GM19043 (cell line): ENCODE data around the gene ZNF148.

Source experiments
- ATAC-seq: cut with Tn5 transposase; IDR thresholded peaks from one replicate; pipeline ENCODE4 v1.9.1; 2021; ENCODE audit warnings: low read depth; ENCODE audit not compliant: unreplicated experiment

Gene ZNF148

GRCh38 chr3:125232401-125232800 is 142.7 kb downstream of the ZNF148 start:
- ATAC-seq: no peak

- no peak for ATAC-seq
Observed at GRCh38 chr3:125231895-125232294, 143.2 kb downstream of the ZNF148 start.

GRCh38 chr3:125229707-125230106 is 145.4 kb downstream of the ZNF148 start:
- ATAC-seq: no peak

GRCh38 chr3:125229168-125229567 is 146.0 kb downstream of the ZNF148 start:
- ATAC-seq: no peak

- no peak for ATAC-seq
Observed at GRCh38 chr3:125221831-125222230, 153.3 kb downstream of the ZNF148 start.

- no peak for ATAC-seq
Observed at GRCh38 chr3:125220727-125221429, 154.2 kb downstream of the ZNF148 start.

- ATAC-seq: no peak
Observed at GRCh38 chr3:125220183-125220582, 154.9 kb downstream of the ZNF148 start.

GRCh38 chr3:125219261-125219701 is 155.8 kb downstream of the ZNF148 start:
- no peak for ATAC-seq

GRCh38 chr3:125214738-125215137 is 160.4 kb downstream of the ZNF148 start:
- ATAC-seq: no peak

- no peak for ATAC-seq
Observed at GRCh38 chr3:125213946-125214542, 161.1 kb downstream of the ZNF148 start.

GRCh38 chr3:125213364-125213755 is 161.8 kb downstream of the ZNF148 start:
- no peak for ATAC-seq

GRCh38 chr3:125212509-125213363 is 162.4 kb downstream of the ZNF148 start, which contains the start of gene SLC12A8:
SLC12A8 (minus strand) TSS chr3:125212748; CDS start chr3:125211349, 1,399 bp downstream.
- no peak for ATAC-seq

GRCh38 chr3:125212091-125212508 is 163.0 kb downstream of the ZNF148 start:
- no peak for ATAC-seq

- ATAC-seq: no peak
Observed at GRCh38 chr3:125211523-125212090, 163.5 kb downstream of the ZNF148 start.

- no peak for ATAC-seq
Observed at GRCh38 chr3:125207949-125208568, 167.1 kb downstream of the ZNF148 start.

- no peak for ATAC-seq
Observed at GRCh38 chr3:125207507-125207906, 167.6 kb downstream of the ZNF148 start.

GRCh38 chr3:125206934-125207333 is 168.2 kb downstream of the ZNF148 start:
- ATAC-seq: no peak

GRCh38 chr3:125203731-125204130 is 171.4 kb downstream of the ZNF148 start:
- no peak for ATAC-seq

GRCh38 chr3:125202197-125202596 is 172.9 kb downstream of the ZNF148 start:
- no peak for ATAC-seq

- ATAC-seq: peak; percentile 66
Observed at GRCh38 chr3:125200731-125201139, 174.4 kb downstream of the ZNF148 start.
